Suprapubic skin (tissue), 4 donors: ENCODE measurements around the gene ADAMTS19. TPM values are rescaled to one million over a fixed set of nuclear protein-coding genes. Genes with fewer than 3 reads are reported as not detected.

Experiments used
- DNase-seq, 2 donors: peaks; one replicate each; pipeline ENCODE4 v3.0.0-alpha.2; 2019; ENCODE audit warnings: low spot score in 2 of 2
- H3K27ac ChIP-seq: fragments of 200-600 bp; sonication (generic); one replicate; pipeline ENCODE4 v1.5.1; 2019
- H3K27me3 ChIP-seq: fragments of 200-600 bp; sonication (generic); one replicate; pipeline ENCODE4 v1.5.1; 2019
- H3K36me3 ChIP-seq: fragments of 200-600 bp; sonication (generic); one replicate; pipeline ENCODE4 v1.5.1; 2019
- H3K4me1 ChIP-seq: fragments of 200-600 bp; sonication (generic); one replicate; pipeline ENCODE4 v1.5.1; 2019
- H3K4me3 ChIP-seq: fragments of 200-600 bp; sonication (generic); one replicate; pipeline ENCODE4 v1.5.1; 2019; ENCODE audit warnings: mild to moderate bottlenecking
- H3K9me3 ChIP-seq: fragments of 200-600 bp; sonication (generic); one replicate; pipeline ENCODE4 v1.5.1; 2019
- CTCF ChIP-seq, 2 donors: fragments of 200-600 bp in 1 of 2; fragments of 450-650 bp in 1 of 2; sonication (generic) in 1 of 2; IDR thresholded peaks; one replicate each; pipeline ENCODE4 v1.5.1; 2016 to 2019; ENCODE audit warnings: antibody characterized with exemption in 2 of 2, mild to moderate bottlenecking in 1 of 2, moderate library complexity in 1 of 2
- EP300 ChIP-seq: sonication (generic); formaldehyde crosslinking; IDR thresholded peaks from one replicate; pipeline ENCODE4 v1.6.1; 2017; ENCODE audit warnings: antibody characterized with exemption
- POLR2A ChIP-seq, 2 donors: fragments of 450-650 bp; IDR thresholded peaks; one replicate each; pipeline ENCODE4 v1.6.1; 2017; ENCODE audit warnings: antibody characterized with exemption in 2 of 2, mild to moderate bottlenecking in 2 of 2, moderate library complexity in 2 of 2
- POLR2AphosphoS5 ChIP-seq, 3 donors: sonication (generic); formaldehyde crosslinking; IDR thresholded peaks; one replicate each; pipeline ENCODE4 v1.6.1; 2017; ENCODE audit warnings: antibody characterized with exemption in 3 of 3
- WGBS: methylation state at CpG from one replicate; pipeline ENCODE4 v1.1.5; 2018; 5-methylcytosine and 5-hydroxymethylcytosine counted together
- total RNA-seq, 4 donors: library from RNA; depleted of rRNA; stranded (reverse); fragments of >200 nt; gene quantifications; one replicate each; pipeline ENCODE4 v1.1.0, GENCODE V29; 2016

The ADAMTS19 gene
- total RNA-seq, 4 donors from 2014 or later: not detected

DNA sequence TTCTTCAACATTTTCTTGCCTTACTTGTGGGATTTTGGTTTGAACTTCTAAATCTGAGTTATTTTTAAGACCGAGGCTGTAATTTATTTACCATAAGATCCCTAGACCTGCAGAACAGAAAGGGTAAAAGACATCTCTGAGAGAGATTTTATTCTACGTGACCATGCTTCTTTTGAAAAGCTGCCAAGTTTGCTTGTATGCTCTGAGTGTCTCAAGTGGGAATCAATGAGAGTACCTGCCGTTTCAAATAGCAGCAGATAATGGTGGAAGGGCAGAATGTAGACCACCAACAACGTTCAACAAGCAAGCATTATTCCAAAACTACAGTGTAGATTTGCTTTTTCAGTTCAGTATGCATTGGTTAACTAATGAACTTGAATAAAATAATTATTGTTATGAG is 179.2 kb downstream of the ADAMTS19 start:
- no peaks in the 10 kb centered on the region for H3K36me3 ChIP-seq
- TF ChIP-seq POLR2A (IDR thresholded peaks at IDR 0.05) (no peak), CTCF (IDR thresholded peaks at IDR 0.05) (no peak), POLR2AphosphoS5 (IDR thresholded peaks at IDR 0.05) (no peak), EP300 (no peak)
- H3K9me3 ChIP-seq: no peaks in the 10 kb centered on the region
- H3K27ac ChIP-seq: no peak overlapping the region
- no peaks in the 10 kb centered on the region for H3K27me3 ChIP-seq
- no peak overlapping the region for H3K4me3 ChIP-seq
- no peak for DNase-seq
- WGBS: 54% methylated on average over 4 of the region's 4 CpGs
- H3K4me1 ChIP-seq: no peaks in the 10 kb centered on the region

DNA sequence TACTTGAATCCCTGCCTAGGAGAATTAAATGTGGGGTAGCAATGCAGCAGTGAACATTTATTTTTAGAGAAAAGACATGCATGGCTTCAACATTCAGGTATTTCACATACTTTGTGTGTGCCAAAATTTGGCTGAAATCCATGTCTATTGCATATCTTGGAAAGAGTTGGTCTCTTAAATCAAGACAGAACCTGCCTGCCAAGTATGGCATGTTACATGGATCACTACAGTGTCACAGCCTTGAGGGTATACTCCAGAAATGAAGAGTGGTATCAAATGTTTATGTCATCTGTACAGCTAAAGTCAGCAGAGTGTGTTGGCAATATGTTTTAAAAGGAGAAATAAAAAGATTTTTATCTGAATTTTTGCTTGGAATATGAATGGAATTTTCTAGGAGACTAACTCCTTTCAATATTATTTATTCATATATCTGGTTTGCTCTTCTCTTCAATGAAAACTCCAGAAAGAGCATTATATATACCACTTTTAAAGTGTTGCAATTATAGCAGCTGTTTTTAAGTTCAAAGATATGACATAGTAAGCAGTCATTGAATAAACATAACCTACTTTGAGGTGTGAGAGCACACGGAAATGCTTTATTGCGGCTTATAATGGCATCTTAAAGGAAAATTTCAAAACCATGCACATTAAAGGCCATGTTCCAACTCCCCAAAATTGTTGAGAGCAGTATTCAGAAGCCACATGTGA is 192.4 kb downstream of the ADAMTS19 start:
- no peak for DNase-seq
- Histone ChIP-seq H3K36me3 (no peaks in the 10 kb centered on the region), H3K27ac (no peak overlapping the region), H3K4me1 (peaks cover 3% of the 10 kb centered on the region), H3K27me3 (no peaks in the 10 kb centered on the region), H3K9me3 (no peaks in the 10 kb centered on the region), H3K4me3 (no peak overlapping the region)
- WGBS: 42% methylated on average over 2 of the region's 2 CpGs
- TF ChIP-seq POLR2AphosphoS5 (IDR thresholded peaks at IDR 0.05) (no peak), CTCF (IDR thresholded peaks at IDR 0.05) (no peak), POLR2A (IDR thresholded peaks at IDR 0.05) (no peak), EP300 (no peak)

DNA sequence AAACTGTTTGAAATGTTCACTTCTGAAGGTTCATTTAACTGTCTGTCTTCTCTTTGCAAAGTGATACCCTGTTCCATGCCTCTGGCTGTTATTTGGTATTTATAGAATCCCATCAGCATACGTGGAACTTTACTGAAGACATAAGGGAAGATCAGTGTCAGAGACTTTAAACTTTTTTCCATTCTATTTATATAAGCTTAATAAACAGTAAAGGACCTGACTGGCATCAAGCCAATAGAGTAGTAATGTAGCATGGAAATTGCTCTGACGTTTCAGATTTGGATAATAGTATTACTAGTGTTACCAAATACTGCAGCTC is 192.9 kb downstream of the ADAMTS19 start:
- 20% methylated on average over 2 of the region's 2 CpGs for WGBS
- Histone ChIP-seq H3K9me3 (no peaks in the 10 kb centered on the region), H3K4me1 (peaks cover 3% of the 10 kb centered on the region), H3K4me3 (no peak overlapping the region), H3K27me3 (no peaks in the 10 kb centered on the region), H3K36me3 (no peaks in the 10 kb centered on the region), H3K27ac (no peak overlapping the region)
- DNase-seq: no peak
- TF ChIP-seq CTCF (IDR thresholded peaks at IDR 0.05): no peak

DNA sequence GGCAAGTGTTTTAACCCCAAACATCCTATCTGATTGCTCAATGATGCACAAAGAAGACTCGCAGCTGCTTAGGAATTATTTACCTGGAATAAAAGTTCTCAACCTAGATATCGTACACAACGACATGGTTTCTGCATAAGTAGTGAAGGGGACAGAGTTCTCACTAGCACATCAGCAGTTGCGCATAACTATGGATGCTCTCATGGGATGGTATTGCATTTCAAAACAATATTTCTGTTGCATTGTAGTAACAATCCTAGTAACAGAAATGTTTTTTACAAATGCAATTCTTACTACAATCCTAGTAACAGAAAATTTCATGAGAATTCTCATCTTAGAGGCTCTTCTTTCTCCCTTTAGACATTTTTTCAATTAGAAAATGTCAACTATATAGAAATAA is 193.3 kb downstream of the ADAMTS19 start:
- H3K4me3 ChIP-seq: no peak overlapping the region
- TF ChIP-seq POLR2AphosphoS5 (IDR thresholded peaks at IDR 0.05) (no peak), EP300 (no peak), CTCF (IDR thresholded peaks at IDR 0.05) (no peak), POLR2A (IDR thresholded peaks at IDR 0.05) (no peak)
- H3K36me3 ChIP-seq: no peaks in the 10 kb centered on the region
- H3K9me3 ChIP-seq: no peaks in the 10 kb centered on the region
- H3K27ac ChIP-seq: no peak overlapping the region
- no peak for DNase-seq
- WGBS: 63% methylated on average over 4 of the region's 4 CpGs
- peaks cover 3% of the 10 kb centered on the region for H3K4me1 ChIP-seq
- no peaks in the 10 kb centered on the region for H3K27me3 ChIP-seq

DNA sequence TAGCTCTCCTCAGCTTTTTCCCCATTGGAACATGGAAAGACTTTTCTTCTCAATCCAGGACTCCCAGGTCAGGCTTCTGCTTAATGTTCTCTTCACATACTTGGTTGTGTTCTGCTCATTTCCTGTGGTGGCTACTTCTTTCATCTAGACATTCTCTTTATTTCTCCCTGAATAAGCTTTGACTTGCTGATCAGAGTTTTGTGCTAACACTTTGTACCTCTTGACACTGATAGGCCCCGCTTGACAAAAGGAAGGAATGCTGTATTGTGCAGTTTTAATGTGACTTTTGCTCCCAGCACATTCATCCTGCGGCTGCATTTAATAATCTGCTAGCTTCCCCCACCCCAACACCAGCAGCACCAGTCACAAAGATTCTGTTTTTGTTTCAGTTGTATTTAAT is 196.9 kb downstream of the ADAMTS19 start:
- no peaks in the 10 kb centered on the region for H3K9me3 ChIP-seq
- H3K4me1 ChIP-seq: peaks cover 3% of the 10 kb centered on the region
- H3K36me3 ChIP-seq: no peaks in the 10 kb centered on the region
- 88% methylated on average over 2 of the region's 2 CpGs for WGBS
- H3K27me3 ChIP-seq: no peaks in the 10 kb centered on the region
- no peak overlapping the region for H3K27ac ChIP-seq
- no peak for DNase-seq
- TF ChIP-seq CTCF (IDR thresholded peaks at IDR 0.05) (no peak), POLR2AphosphoS5 (IDR thresholded peaks at IDR 0.05) (no peak)
- H3K4me3 ChIP-seq: no peak overlapping the region
